HepG2 (cell line): ENCODE results near the gene CAMSAP2. TPM values are rescaled to one million over a fixed set of nuclear protein-coding genes. Genes with fewer than 3 reads are reported as not detected.

Source experiments
- ATAC-seq: fragments of 200-7000 bp; cut with Tn5 transposase; 3 replicates; pipeline ENCODE4 v1.9.1; 2020; ENCODE audit warnings: mild to moderate bottlenecking, moderate library complexity
- BruUV-seq: library from RNA; stranded (reverse); fragments of 400-500 nt; replicated peaks from 2 replicates; lab custom pipeline; 2021; lab: Mats Ljungman, UMichigan
- CTCF ChIA-PET: fragments of 300-600 bp; formaldehyde crosslinking; extraction: SDS; loops from one replicate; lab custom pipeline; 2021; ENCODE audit warnings: low total read pairs, inconsistent platforms, low intra/inter-chr PET ratio; lab: Yijun Ruan, JAX
- POLR2A ChIA-PET: fragments of 350-600 bp; sonication (Branson Sonifier 250); formaldehyde crosslinking; loops from one replicate; lab custom pipeline; 2020; ENCODE audit warnings: antibody characterized with exemption, inconsistent platforms; lab: Yijun Ruan, JAX
- DNase-seq: peaks from one replicate; pipeline ENCODE4 v3.0.0-alpha.2; 2015; ENCODE audit warnings: low spot score
- FAIRE-seq: peaks from 3 replicates; lab custom pipeline; 2011; peaks lifted over from hg19 to GRCh38; lab: Jason Lieb, UNC
- H2AFZ ChIP-seq: one replicate; pipeline ENCODE4 v1.6.1; 2011; ENCODE audit warnings: low read length, inconsistent platforms
- H3K27ac ChIP-seq: fragments of 300-600 bp; 3 replicates; pipeline ENCODE4 v1.8.0; 2011; ENCODE audit warnings: mixed run types, mild to moderate bottlenecking, mixed read lengths, low read length, inconsistent platforms; ENCODE audit not compliant: insufficient read depth; ENCODE audit errors: extremely low read length
- H3K27me3 ChIP-seq, 2 experiments: fragments of 200-600 bp in 1 of 2; 2 replicates in 1 of 2; 3 replicates in 1 of 2; pipeline versions ENCODE4 v1.6.0 to v1.8.0; 2011; ENCODE audit warnings: low read length in 2 of 2, mild to moderate bottlenecking in 2 of 2, moderate library complexity in 2 of 2, inconsistent platforms in 1 of 2; ENCODE audit not compliant: insufficient read depth in 2 of 2, control insufficient read depth in 1 of 2
- H3K36me3 ChIP-seq, 2 experiments: fragments of 200-600 bp in 1 of 2; replicated peaks in 1 of 2; 2 replicates in 1 of 2; 3 replicates in 1 of 2; pipeline versions ENCODE4 v1.5.1 to v1.8.0; 2011; ENCODE audit warnings: low read length in 2 of 2, inconsistent platforms in 1 of 2; ENCODE audit not compliant: insufficient read depth in 2 of 2, control insufficient read depth in 1 of 2
- H3K4me1 ChIP-seq: 2 replicates; pipeline ENCODE4 v1.5.1; 2012; ENCODE audit warnings: low read length, inconsistent platforms; ENCODE audit not compliant: insufficient read depth
- H3K4me2 ChIP-seq: 2 replicates; pipeline ENCODE4 v1.6.0; 2011; ENCODE audit warnings: low read depth, low read length, inconsistent platforms
- H3K4me3 ChIP-seq, 3 experiments: fragments of 200-600 bp in 1 of 3; sonication (generic), shearing (Covaris generic) in 1 of 3; replicated peaks in 1 of 3; 2 replicates each; pipeline ENCODE4 v1.5.1; 2011 to 2016; ENCODE audit warnings: low read length in 3 of 3, inconsistent platforms in 2 of 3, low read depth in 2 of 3, mild to moderate bottlenecking in 2 of 3, control low read depth in 1 of 3, mixed read lengths in 1 of 3; ENCODE audit not compliant: insufficient read depth in 1 of 3
- H3K79me2 ChIP-seq: one replicate; pipeline ENCODE4 v1.6.1; 2011; ENCODE audit warnings: low read length, inconsistent platforms; ENCODE audit not compliant: insufficient read depth
- H3K9ac ChIP-seq: 2 replicates; pipeline ENCODE4 v1.6.0; 2011; ENCODE audit warnings: mild to moderate bottlenecking, low read depth, low read length, inconsistent platforms; ENCODE audit not compliant: insufficient read depth
- H3K9me3 ChIP-seq: 2 replicates; pipeline ENCODE4 v1.5.1; 2012; ENCODE audit warnings: mild to moderate bottlenecking, low read length
- H4K20me1 ChIP-seq: 2 replicates; pipeline ENCODE4 v1.6.0; 2011; ENCODE audit warnings: inconsistent platforms, mild to moderate bottlenecking, low read length, moderate library complexity; ENCODE audit not compliant: insufficient read depth
- FOXA1 ChIP-seq, 2 experiments: fragments of 450-650 bp in 1 of 2; sonication (generic) in 1 of 2; formaldehyde crosslinking in 1 of 2; IDR thresholded peaks; 2 replicates each; pipeline versions ENCODE4 v1.4.0 to v1.6.1; 2016 to 2020; ENCODE audit warnings: missing genetic modification reagents in 1 of 2
- MAX ChIP-seq: IDR thresholded peaks from 2 replicates; pipeline ENCODE4 v1.6.1; 2012; ENCODE audit warnings: inconsistent platforms
- TRAFD1 ChIP-seq: sonication (generic); formaldehyde crosslinking; IDR thresholded peaks from 2 replicates; pipeline ENCODE4 v1.5.1; 2020; ENCODE audit warnings: missing genetic modification reagents, mild to moderate bottlenecking, borderline replicate concordance
- ZBTB2 ChIP-seq: sonication (generic); formaldehyde crosslinking; IDR thresholded peaks from 2 replicates; pipeline ENCODE4 v1.8.0; 2022; ENCODE audit warnings: low read depth, missing genetic modification reagents
- ZNF30 ChIP-seq: sonication (generic); formaldehyde crosslinking; IDR thresholded peaks from 2 replicates; pipeline ENCODE4 v1.5.0; 2020; ENCODE audit warnings: mild to moderate bottlenecking, missing genetic modification reagents
- WGBS: methylation state at CpG from one replicate; pipeline ENCODE4 v1.1.6; 2017; ENCODE audit warnings: low lambda C conversion rate; 5-methylcytosine and 5-hydroxymethylcytosine counted together
- in situ Hi-C: cut with HindIII; loops from 2 replicates; pipeline ENCODE4 v1.10.0; 2017; ENCODE audit warnings: low pct_unique_long_range_greater_than_20kb; ENCODE audit not compliant: extremely low pct_ligation_motif_present
- intact Hi-C: fragments of 100-400 bp; cut with micrococcal nuclease; formaldehyde crosslinking; loops from one replicate; pipeline ENCODE4 v1.10.0; 2022; ENCODE audit not compliant: unreplicated experiment
- polyA plus RNA-seq, 8 experiments: library from polyadenylated mRNA; depleted of rRNA in 3 of 8; stranded (reverse) in 7 of 8; unstranded in 1 of 8; fragments of >200 nt; fragmentation: Illumina TruSeq in 4 of 8; extraction: Trizol in 4 of 8; gene quantifications; 2 replicates each; pipeline versions ENCODE4 v1.2.1 to v1.2.3, GENCODE V29; 2011 to 2016; ENCODE audit warnings: low read depth in 4 of 8, missing spikeins in 1 of 8, mixed read lengths in 1 of 8; ENCODE audit not compliant: insufficient read depth in 1 of 8
- total RNA-seq, 5 experiments: library from RNA; depleted of rRNA; stranded (reverse); fragments of >200 nt; fragmentation: Illumina TruSeq; extraction: Trizol; gene quantifications; 2 replicates each; pipeline ENCODE4 v1.2.3, GENCODE V29; 2016; ENCODE audit warnings: low read depth in 1 of 5

Gene CAMSAP2
- total and polyA plus RNA-seq, 2 of the 13 experiments (the other 11 are each of a cell fraction or from before 2014, with no cell fraction given): 3.4 to 8.2 TPM

- CTCF ChIA-PET: no interaction called here
These were observed 55.0 kb downstream of the CAMSAP2 start for GRCh38 chr1:200793677-200794076.

More at GRCh38 chr1:200793677-200794076, 55.0 kb downstream of the CAMSAP2 start:
- FAIRE-seq (no peak), ATAC-seq (no peak), DNase-seq (no peak)
- no peak overlapping the region for H3K4me3 ChIP-seq
- in situ Hi-C loops: no loop called here
- POLR2A ChIA-PET: no interaction called here
- no peaks in the 10 kb centered on the region for H3K27me3 ChIP-seq
- no peaks in the 10 kb centered on the region for H4K20me1 ChIP-seq
- H3K36me3 ChIP-seq: no peaks in the 10 kb centered on the region
- H3K9ac ChIP-seq: no peak overlapping the region
- H3K4me2 ChIP-seq: no peak overlapping the region
- H3K79me2 ChIP-seq: no peaks in the 10 kb centered on the region
- intact Hi-C loops: no loop called here
- H3K9me3 ChIP-seq: no peaks in the 10 kb centered on the region
- 0 out of 2 replicates have a peak, but pooled peaks cover 14% of the 10 kb centered on the region for H3K4me1 ChIP-seq
- WGBS: 86% methylated on average over 2 of the region's 2 CpGs
- BruUV-seq: no TSS peak
- H2AFZ ChIP-seq: no peak overlapping the region
- TF ChIP-seq TRAFD1 (no peak), ZNF30 (CRISPR knock-in tag) (no peak), MAX (no peak), FOXA1 (IDR thresholded peaks at IDR 0.05) (no peak), FOXA1 (CRISPR knock-in tag; IDR thresholded peaks at IDR 0.05) (no peak), ZBTB2 (no peak)
- H3K27ac ChIP-seq: no peak overlapping the region
